Fibroblast of lung (primary cell): ENCODE results near the gene S100A14.
A peak's percentile ranks its signal among the peaks of the same experiment; 100 is the strongest.

ENCODE experiments used
- EZH2 ChIP-seq: IDR thresholded peaks from 2 replicates; pipeline ENCODE4 v1.5.1; 2012; ENCODE audit warnings: low read length, control low read depth, mild to moderate bottlenecking; ENCODE audit errors: missing control alignments
- TF ChIP-seq, protein P1 (sequence below), 2 donors: IDR thresholded peaks in 1 of 2; conservative IDR thresholded peaks in 1 of 2; 1 replicate in 1 of 2; 2 replicates in 1 of 2; pipeline ENCODE4 v1.5.1; 2011 to 2012; ENCODE audit warnings: low read length in 2 of 2, control low read depth in 1 of 2, inconsistent platforms in 1 of 2, low read depth in 1 of 2, mild to moderate bottlenecking in 1 of 2

- TF ChIP-seq, protein P1, sequence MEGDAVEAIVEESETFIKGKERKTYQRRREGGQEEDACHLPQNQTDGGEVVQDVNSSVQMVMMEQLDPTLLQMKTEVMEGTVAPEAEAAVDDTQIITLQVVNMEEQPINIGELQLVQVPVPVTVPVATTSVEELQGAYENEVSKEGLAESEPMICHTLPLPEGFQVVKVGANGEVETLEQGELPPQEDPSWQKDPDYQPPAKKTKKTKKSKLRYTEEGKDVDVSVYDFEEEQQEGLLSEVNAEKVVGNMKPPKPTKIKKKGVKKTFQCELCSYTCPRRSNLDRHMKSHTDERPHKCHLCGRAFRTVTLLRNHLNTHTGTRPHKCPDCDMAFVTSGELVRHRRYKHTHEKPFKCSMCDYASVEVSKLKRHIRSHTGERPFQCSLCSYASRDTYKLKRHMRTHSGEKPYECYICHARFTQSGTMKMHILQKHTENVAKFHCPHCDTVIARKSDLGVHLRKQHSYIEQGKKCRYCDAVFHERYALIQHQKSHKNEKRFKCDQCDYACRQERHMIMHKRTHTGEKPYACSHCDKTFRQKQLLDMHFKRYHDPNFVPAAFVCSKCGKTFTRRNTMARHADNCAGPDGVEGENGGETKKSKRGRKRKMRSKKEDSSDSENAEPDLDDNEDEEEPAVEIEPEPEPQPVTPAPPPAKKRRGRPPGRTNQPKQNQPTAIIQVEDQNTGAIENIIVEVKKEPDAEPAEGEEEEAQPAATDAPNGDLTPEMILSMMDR (conservative IDR thresholded peaks at IDR 0.05 in 1 of 2, IDR thresholded peaks at IDR 0.05 in 1 of 2; ENCODE audit: low read depth in 1 of 2, low read length in 2 of 2) = peak; percentile 14 to 17
- TF ChIP-seq EZH2 = no peak
These were observed 1.8 kb downstream of the S100A14 start for GRCh38 chr1:153614189-153614900.
